HepG2 (cell line): ENCODE measurements around the gene HSPA5. TPM values are rescaled to one million over a fixed set of nuclear protein-coding genes. Genes with fewer than 3 reads are reported as not detected.

ENCODE experiments used
- CSRNP2 ChIP-seq: sonication (generic); formaldehyde crosslinking; conservative IDR thresholded peaks from 2 replicates; pipeline ENCODE4 v1.8.0; 2022; ENCODE audit warnings: low read depth, missing genetic modification reagents
- EEA1 ChIP-seq: sonication (generic); formaldehyde crosslinking; IDR thresholded peaks from 2 replicates; pipeline ENCODE4 v1.5.1; 2020; ENCODE audit warnings: mild to moderate bottlenecking, missing genetic modification reagents, borderline replicate concordance
- HNF1B ChIP-seq: sonication (generic); formaldehyde crosslinking; IDR thresholded peaks from 2 replicates; pipeline ENCODE4 v1.5.1; 2020; ENCODE audit warnings: mild to moderate bottlenecking, moderate library complexity, missing genetic modification reagents
- NCOA5 ChIP-seq: sonication (generic); formaldehyde crosslinking; IDR thresholded peaks from 2 replicates; pipeline ENCODE4 v1.4.0; 2020; ENCODE audit warnings: missing genetic modification reagents
- RAD51 ChIP-seq: fragments of 450-650 bp; IDR thresholded peaks from 2 replicates; pipeline ENCODE4 v1.6.1; 2016; ENCODE audit warnings: borderline replicate concordance
- STAG1 ChIP-seq: sonication (generic); formaldehyde crosslinking; IDR thresholded peaks from 2 replicates; pipeline ENCODE4 v1.4.0; 2020; ENCODE audit warnings: missing genetic modification reagents
- TCF12 ChIP-seq, 2 experiments: fragments of 450-650 bp in 1 of 2; sonication (generic) in 1 of 2; formaldehyde crosslinking in 1 of 2; IDR thresholded peaks; 2 replicates each; pipeline versions ENCODE4 v1.6.1 to v1.8.0; 2017 to 2022; ENCODE audit warnings: antibody characterized with exemption in 1 of 2, mild to moderate bottlenecking in 1 of 2, missing genetic modification reagents in 1 of 2, moderate library complexity in 1 of 2
- ZBTB46 ChIP-seq: sonication (generic); formaldehyde crosslinking; IDR thresholded peaks from 2 replicates; pipeline ENCODE4 v1.4.0; 2020; ENCODE audit warnings: mild to moderate bottlenecking, missing genetic modification reagents, borderline replicate concordance
- ZNF343 ChIP-seq: sonication (generic); formaldehyde crosslinking; IDR thresholded peaks from 2 replicates; pipeline ENCODE4 v1.4.0; 2020; ENCODE audit warnings: mild to moderate bottlenecking, missing genetic modification reagents
- ZNF564 ChIP-seq: sonication (generic); formaldehyde crosslinking; IDR thresholded peaks from 2 replicates; pipeline ENCODE4 v1.8.1; 2023; ENCODE audit warnings: mild to moderate bottlenecking, missing genetic modification reagents
- ZNF737 ChIP-seq: sonication (generic); formaldehyde crosslinking; IDR thresholded peaks from 2 replicates; pipeline ENCODE4 v1.5.0; 2020; ENCODE audit warnings: missing genetic modification reagents, mild to moderate bottlenecking, borderline replicate concordance
- ZNF749 ChIP-seq: sonication (generic); formaldehyde crosslinking; IDR thresholded peaks from 2 replicates; pipeline ENCODE4 v1.8.0; 2022; ENCODE audit warnings: mild to moderate bottlenecking, missing genetic modification reagents, moderate library complexity, borderline replicate concordance
- ZNF768 ChIP-seq: sonication (generic); formaldehyde crosslinking; IDR thresholded peaks from 2 replicates; pipeline ENCODE4 v1.4.0; 2020; ENCODE audit warnings: missing genetic modification reagents
- ZNF790 ChIP-seq: sonication (generic); formaldehyde crosslinking; IDR thresholded peaks from 2 replicates; pipeline ENCODE4 v1.8.0; 2022; ENCODE audit warnings: missing genetic modification reagents, mild to moderate bottlenecking, borderline replicate concordance
- polyA plus RNA-seq, 8 experiments: library from polyadenylated mRNA; depleted of rRNA in 3 of 8; stranded (reverse) in 7 of 8; unstranded in 1 of 8; fragments of >200 nt; fragmentation: Illumina TruSeq in 4 of 8; extraction: Trizol in 4 of 8; gene quantifications; 2 replicates each; pipeline versions ENCODE4 v1.2.1 to v1.2.3, GENCODE V29; 2011 to 2016; ENCODE audit warnings: low read depth in 4 of 8, missing spikeins in 1 of 8, mixed read lengths in 1 of 8; ENCODE audit not compliant: insufficient read depth in 1 of 8
- total RNA-seq, 5 experiments: library from RNA; depleted of rRNA; stranded (reverse); fragments of >200 nt; fragmentation: Illumina TruSeq; extraction: Trizol; gene quantifications; 2 replicates each; pipeline ENCODE4 v1.2.3, GENCODE V29; 2016; ENCODE audit warnings: low read depth in 1 of 5
- TF ChIP-seq, protein P1 (sequence below): sonication (generic); formaldehyde crosslinking; IDR thresholded peaks from 2 replicates; pipeline ENCODE4 v1.5.1; 2020; ENCODE audit warnings: mild to moderate bottlenecking, missing genetic modification reagents, moderate library complexity
- TF ChIP-seq, protein P2 (sequence below): sonication (generic); formaldehyde crosslinking; conservative IDR thresholded peaks from 2 replicates; pipeline ENCODE4 v1.4.0; 2020; ENCODE audit warnings: missing genetic modification reagents

The HSPA5 gene
- total and polyA plus RNA-seq, 2 of the 13 experiments (the other 11 are each of a cell fraction or from before 2014, with no cell fraction given), result 201 to 206 TPM

- no peak for TF ChIP-seq CSRNP2
- no peak for TF ChIP-seq RAD51
- TF ChIP-seq EEA1 (CRISPR knock-in tag), result no peak
- TF ChIP-seq ZBTB46 (CRISPR knock-in tag), result no peak
- TF ChIP-seq NCOA5 (CRISPR knock-in tag), result no peak
- TF ChIP-seq, protein P1, sequence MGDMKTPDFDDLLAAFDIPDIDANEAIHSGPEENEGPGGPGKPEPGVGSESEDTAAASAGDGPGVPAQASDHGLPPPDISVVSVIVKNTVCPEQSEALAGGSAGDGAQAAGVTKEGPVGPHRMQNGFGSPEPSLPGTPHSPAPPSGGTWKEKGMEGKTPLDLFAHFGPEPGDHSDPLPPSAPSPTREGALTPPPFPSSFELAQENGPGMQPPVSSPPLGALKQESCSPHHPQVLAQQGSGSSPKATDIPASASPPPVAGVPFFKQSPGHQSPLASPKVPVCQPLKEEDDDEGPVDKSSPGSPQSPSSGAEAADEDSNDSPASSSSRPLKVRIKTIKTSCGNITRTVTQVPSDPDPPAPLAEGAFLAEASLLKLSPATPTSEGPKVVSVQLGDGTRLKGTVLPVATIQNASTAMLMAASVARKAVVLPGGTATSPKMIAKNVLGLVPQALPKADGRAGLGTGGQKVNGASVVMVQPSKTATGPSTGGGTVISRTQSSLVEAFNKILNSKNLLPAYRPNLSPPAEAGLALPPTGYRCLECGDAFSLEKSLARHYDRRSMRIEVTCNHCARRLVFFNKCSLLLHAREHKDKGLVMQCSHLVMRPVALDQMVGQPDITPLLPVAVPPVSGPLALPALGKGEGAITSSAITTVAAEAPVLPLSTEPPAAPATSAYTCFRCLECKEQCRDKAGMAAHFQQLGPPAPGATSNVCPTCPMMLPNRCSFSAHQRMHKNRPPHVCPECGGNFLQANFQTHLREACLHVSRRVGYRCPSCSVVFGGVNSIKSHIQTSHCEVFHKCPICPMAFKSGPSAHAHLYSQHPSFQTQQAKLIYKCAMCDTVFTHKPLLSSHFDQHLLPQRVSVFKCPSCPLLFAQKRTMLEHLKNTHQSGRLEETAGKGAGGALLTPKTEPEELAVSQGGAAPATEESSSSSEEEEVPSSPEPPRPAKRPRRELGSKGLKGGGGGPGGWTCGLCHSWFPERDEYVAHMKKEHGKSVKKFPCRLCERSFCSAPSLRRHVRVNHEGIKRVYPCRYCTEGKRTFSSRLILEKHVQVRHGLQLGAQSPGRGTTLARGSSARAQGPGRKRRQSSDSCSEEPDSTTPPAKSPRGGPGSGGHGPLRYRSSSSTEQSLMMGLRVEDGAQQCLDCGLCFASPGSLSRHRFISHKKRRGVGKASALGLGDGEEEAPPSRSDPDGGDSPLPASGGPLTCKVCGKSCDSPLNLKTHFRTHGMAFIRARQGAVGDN (CRISPR knock-in tag), result peak; percentile 91
- no peak; the same call in 1 of the 2 replicates for TF ChIP-seq ZNF790 (CRISPR knock-in tag)
- TF ChIP-seq HNF1B, result peak; percentile 67; the same call in 1 of the 2 replicates
- TF ChIP-seq ZNF343 (CRISPR knock-in tag), result no peak
- TF ChIP-seq ZNF737 (CRISPR knock-in tag), result no peak
- no peak; the same call in 1 of the 2 replicates for TF ChIP-seq ZNF768 (CRISPR knock-in tag)
- 0 out of 2 replicates have a peak, but pooled peaks have one; percentile 27 for TF ChIP-seq ZNF564 (CRISPR knock-in tag)
- TF ChIP-seq, protein P2, sequence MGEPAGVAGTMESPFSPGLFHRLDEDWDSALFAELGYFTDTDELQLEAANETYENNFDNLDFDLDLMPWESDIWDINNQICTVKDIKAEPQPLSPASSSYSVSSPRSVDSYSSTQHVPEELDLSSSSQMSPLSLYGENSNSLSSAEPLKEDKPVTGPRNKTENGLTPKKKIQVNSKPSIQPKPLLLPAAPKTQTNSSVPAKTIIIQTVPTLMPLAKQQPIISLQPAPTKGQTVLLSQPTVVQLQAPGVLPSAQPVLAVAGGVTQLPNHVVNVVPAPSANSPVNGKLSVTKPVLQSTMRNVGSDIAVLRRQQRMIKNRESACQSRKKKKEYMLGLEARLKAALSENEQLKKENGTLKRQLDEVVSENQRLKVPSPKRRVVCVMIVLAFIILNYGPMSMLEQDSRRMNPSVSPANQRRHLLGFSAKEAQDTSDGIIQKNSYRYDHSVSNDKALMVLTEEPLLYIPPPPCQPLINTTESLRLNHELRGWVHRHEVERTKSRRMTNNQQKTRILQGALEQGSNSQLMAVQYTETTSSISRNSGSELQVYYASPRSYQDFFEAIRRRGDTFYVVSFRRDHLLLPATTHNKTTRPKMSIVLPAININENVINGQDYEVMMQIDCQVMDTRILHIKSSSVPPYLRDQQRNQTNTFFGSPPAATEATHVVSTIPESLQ (CRISPR knock-in tag), result no peak
- TF ChIP-seq TCF12 (IDR thresholded peaks at IDR 0.05), result no peak
- TF ChIP-seq TCF12 (CRISPR knock-in tag; IDR thresholded peaks at IDR 0.05), result no peak
- peak; percentile 48; the same call in 1 of the 2 replicates for TF ChIP-seq ZNF749 (CRISPR knock-in tag)
- peak; percentile 14 for TF ChIP-seq STAG1
Measured at GRCh38 chr9:125241000-125241862, at the start of gene HSPA5 (continued).
